ENCODE data around the gene FAM72D.
"Not testable (repeated sequence)": the region's sequence is repeated elsewhere in the genome, so short reads cannot be mapped to it uniquely, and the experiment has no call there.

Gene FAM72D

GRCh38 chr1:145095284-145096057 is at the start of gene FAM72D, which contains the start of gene SRGAP2B:
Gene FAM72D, plus strand, starts transcription at chr1:145095974. Its CDS starts 874 bp downstream, at chr1:145096848.
Gene SRGAP2B, minus strand, starts transcription at chr1:145095328. Its CDS starts 2,427 bp downstream, at chr1:145092901.
- not testable (repeated sequence) for DNase-seq

DNA sequence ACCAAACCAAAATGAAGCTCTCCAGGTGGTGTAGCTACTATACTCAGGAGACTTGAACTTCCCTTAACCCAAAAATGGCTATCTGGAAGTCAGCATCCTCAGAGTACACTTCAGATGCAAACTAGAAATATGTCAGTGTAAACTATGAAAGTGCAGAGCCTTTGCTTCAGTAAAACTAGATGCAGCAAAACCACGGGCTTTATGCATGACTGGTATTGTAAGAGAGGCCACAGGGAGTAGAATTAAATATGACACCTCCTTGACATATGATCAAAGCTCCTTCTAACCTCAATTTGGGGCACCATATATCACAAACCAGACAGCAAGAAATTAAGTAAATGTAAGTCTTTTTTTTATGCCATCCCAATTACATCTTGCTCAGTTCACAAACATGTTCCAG is 48.2 kb upstream of the FAM72D start:
- not testable (repeated sequence) for DNase-seq

- not testable (repeated sequence) for DNase-seq
These were observed 47.5 kb upstream of the FAM72D start for GRCh38 chr1:145048181-145048856.

- not testable (repeated sequence) for DNase-seq
These were observed 43.6 kb upstream of the FAM72D start for GRCh38 chr1:145052019-145052776.

GRCh38 chr1:145053428-145053827 is 42.3 kb upstream of the FAM72D start:
- not testable (repeated sequence) for DNase-seq

DNA sequence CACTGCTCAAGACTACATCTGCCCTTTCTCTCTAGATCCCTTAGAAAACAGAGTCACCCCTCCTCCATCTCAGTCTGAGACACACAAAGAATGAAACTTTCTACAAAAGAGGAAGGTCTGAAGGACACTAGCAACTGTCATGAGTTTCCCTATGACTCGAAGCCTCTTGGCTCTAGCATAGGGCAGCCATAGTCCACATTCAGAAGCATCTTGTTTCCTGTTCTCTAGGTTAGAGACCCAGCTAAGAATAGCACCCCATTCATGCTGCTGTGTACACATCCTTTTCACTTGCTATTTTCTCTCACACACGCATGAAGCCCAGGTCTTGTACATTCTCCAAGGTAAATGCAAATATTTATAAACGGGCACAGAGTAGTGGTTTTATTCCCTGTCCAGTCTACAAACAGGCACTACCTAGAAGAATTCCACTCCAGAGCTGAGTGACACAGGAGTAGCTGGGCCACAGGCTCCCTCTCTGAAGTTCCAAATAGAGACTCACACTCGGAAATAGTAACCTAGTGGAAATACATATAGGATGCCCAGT is 40.5 kb upstream of the FAM72D start:
- DNase-seq = not testable (repeated sequence)

- not testable (repeated sequence) for DNase-seq
These were observed 37.6 kb upstream of the FAM72D start for GRCh38 chr1:145058184-145058583.

DNA sequence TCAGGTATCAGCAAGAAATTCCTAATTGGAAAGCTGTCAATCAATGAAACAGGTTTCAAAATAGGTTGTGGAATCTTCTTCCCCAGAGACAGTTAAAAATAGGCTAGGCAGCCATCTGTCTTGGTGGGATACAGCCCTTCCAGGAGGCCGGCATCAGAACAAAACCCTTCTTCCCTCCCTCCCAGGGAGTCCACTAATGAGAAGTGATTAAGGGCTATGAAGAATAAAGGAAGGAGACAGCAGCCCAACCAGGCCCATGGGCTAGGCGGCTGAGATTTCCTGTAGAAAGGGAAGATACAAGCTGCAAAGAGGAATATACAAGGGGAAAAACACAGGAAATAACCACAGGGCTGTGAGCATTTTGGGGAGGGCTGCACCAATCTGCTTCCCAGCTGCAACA is 32.5 kb upstream of the FAM72D start:
- not testable (repeated sequence) for DNase-seq

DNA sequence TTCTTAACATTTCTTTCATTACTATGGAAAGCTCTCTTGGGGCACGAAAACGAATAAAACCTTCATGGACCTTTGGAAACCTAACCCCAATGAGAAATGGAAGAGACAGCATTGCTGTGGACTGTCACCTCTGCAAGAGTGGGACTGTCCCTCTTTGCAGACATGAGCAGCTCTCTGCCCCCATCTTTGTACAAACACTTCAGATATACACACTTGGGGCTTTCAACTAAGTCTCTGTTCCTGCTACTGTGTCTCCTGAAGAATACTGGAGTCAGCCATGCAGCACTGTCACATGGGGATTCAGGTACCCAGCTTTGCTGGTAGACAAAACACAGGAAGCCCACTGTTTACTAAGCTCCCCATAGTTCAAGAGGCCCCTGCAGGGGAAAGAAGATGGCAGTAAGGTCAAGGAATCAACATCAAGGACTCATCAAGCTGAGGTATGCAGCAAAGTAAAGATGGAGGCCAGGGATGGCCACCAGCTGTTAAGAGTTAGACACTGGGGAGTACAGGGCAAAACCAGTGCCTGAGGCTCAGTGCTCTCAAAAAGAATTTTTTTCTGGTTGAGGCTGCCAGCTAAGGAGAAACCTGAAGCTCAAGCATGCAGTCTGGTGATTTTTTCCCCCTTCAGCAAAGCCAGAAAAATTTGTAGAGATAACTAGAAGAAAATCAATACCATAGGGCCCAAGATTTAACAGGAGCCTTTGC is 31.7 kb upstream of the FAM72D start:
- not testable (repeated sequence) for DNase-seq

DNA sequence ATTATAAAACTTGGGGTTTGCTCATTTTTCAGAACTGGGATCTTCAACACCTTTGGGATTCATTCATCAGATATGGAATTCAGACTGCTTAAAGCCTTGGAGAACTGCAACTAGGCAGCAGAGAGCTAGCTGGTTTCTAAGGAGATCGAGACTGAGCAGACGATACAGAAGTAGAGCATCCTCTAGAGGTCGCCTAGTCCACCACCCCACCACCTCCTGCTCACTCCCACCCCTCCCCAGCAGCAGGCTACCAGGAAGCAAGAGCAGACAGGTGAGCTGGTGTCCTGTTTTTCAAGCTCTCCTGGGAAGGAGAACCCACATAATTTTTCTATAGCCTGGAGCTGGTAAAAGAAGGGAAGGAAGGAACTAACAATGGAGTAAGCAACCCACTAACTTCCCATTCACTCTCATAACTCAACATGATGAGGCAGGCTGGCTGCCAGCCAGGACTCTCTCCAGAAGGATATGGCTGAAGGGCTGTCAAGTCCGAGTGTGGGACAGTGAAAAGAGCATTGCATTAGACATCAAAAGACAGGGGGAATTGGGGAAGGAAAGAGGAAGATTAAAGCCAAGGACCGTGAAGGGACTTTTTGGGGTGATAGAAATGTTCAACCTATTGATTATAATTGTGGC is 30.5 kb upstream of the FAM72D start:
- not testable (repeated sequence) for DNase-seq

- not testable (repeated sequence) for DNase-seq
These were observed 29.3 kb upstream of the FAM72D start for GRCh38 chr1:145066486-145066885.

GRCh38 chr1:145071569-145071968 is 24.2 kb upstream of the FAM72D start:
- DNase-seq = not testable (repeated sequence)

DNA sequence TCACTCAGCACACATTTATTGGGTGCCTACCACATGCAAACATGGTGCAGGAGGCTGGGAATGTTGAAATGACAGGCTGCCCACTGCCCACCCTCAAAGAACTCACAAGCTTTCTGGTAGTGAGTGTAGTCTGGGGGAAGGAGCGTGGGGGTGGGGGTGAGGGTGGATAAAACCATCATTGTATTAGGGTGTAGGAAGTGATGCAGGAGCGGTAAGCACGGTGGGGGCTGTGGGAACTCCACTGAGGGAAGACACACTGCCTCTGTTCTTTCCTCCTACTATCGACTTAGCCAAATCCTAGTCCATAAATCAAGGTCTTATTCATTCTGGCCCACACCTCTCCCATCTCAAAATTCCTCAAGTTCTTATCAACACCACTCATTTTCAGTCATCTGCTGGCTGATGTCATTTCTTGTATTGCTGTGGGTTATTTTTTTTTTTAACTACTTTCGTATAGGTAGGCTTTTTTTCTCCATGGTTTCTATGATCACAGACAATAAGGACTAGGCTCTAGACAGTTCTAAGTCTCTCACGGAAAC is 21.7 kb upstream of the FAM72D start:
- DNase-seq = not testable (repeated sequence)

DNA sequence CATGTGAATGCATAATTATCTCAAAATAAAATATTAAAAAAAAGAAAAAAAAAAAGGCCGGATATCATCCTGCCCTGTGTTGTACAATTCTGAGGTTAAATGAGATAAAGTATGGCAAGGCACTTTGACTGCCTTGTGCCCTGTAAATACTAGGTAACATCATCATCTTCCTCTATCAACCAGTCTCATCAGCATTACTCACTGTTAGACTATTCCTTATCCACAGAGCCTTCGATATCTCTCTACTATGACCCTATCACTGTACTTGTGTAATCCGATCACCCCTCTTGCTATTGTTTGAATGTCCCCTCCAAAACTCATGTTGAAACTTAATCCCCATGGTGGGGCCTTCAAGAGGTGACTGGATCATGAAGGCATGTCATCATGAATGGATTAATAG is 18.9 kb upstream of the FAM72D start:
- DNase-seq = not testable (repeated sequence)

DNA sequence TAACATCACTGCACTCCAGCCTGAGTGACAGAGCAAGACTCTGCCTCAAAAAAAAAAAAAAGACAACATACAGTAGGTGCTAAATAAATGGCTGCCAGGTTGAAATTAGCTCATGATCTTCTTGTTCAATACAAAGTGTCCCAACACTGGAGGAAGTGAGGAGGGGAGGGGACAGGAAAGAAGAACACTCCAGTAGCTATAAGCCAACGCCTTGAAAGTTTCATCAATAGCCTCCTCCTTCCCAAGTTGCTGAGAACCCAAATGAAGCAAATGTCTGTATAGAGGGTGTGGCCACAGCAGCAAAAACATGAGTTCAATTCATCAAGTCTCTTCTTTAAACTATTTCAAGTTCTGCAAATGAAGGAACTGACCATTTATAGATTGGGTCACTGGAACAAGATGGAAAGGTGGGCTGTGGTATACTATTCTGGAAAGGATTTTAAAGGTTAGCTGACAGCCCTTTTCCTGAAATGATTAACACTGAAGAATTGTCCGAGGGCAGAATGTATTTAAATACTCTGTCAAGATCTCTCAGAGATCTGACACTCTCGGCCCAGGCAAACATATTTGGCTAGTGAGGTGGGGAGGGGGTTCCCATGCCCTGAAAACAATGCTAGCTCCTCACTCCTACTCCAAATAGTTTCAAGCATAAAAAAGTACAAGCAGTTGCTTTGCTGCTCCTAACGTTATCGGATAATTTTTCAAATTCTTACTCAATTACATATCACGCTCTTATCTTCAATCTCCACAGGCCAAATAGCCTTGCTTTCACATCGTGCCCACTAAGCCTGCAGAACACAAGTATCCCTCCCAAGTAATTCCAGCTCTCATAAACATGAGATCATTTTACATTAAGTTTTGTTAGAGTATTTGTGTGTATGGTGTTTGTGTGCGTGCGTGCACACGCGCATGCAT is 17.6 kb upstream of the FAM72D start:
- DNase-seq = not testable (repeated sequence)

- DNase-seq = not testable (repeated sequence)
These were observed 16.9 kb upstream of the FAM72D start for GRCh38 chr1:145078787-145079370.

GRCh38 chr1:145079737-145080136 is 16.0 kb upstream of the FAM72D start:
- DNase-seq = not testable (repeated sequence)

DNA sequence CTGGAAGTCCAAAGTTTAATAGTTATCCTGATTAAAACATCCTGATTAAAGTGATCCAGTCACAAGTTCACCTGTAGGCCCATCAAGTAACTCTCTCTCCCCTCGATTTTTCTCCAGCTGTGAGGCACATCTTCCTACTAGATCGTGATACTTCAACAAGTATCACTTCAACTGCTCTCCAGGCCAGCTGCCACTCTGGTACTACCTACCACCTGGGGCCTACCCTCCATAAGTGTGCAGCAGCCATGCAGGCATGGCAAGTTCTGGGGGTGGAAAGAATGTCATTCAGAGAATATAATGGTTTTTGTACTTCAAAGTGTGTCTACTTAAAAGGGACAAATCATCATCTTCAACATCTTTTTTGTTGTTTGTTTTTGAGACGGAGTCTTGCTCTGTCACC is 15.6 kb upstream of the FAM72D start:
- not testable (repeated sequence) for DNase-seq

- not testable (repeated sequence) for DNase-seq
These were observed 13.1 kb upstream of the FAM72D start for GRCh38 chr1:145082483-145083255.
